ENCODE measurements around the gene INO80. TPM values are rescaled to one million over a fixed set of nuclear protein-coding genes. Genes with fewer than 3 reads are reported as not detected.

INO80 gene
- total RNA-seq, 1 donor from 2014 or later = 31.7 TPM

GRCh38 chr15:40986820-40987219 is 129.3 kb downstream of the INO80 start:
- intact Hi-C loops (cut with DNase I) = no loop called here

GRCh38 chr15:40985541-40986330 is 130.3 kb downstream of the INO80 start:
- H3K4me3 ChIP-seq = no peak overlapping the region
- TF ChIP-seq POLR2AphosphoS5 (IDR thresholded peaks at IDR 0.05; ENCODE audit: insufficient read depth in 1 of 2, low read depth in 1 of 2) (no peak), CTCF (IDR thresholded peaks at IDR 0.05) (no peak), POLR2A (IDR thresholded peaks at IDR 0.05) (no peak)
- no peaks in the 10 kb centered on the region for H3K9me3 ChIP-seq
- H3K27me3 ChIP-seq = no peaks in the 10 kb centered on the region
- no peak overlapping the region for H3K27ac ChIP-seq
- H3K4me1 ChIP-seq = no peaks in the 10 kb centered on the region
- intact Hi-C loops (cut with DNase I) = no loop called here
- peaks cover 5 to 71% of the 10 kb centered on the region in 2 donors for H3K36me3 ChIP-seq
- DNase-seq (ENCODE audit: extremely low spot score in 2 of 2) = no peak

More at GRCh38 chr15:40986820-40987219, 129.3 kb downstream of the INO80 start:
- Histone ChIP-seq H3K36me3 (peaks cover 5 to 61% of the 10 kb centered on the region in 2 donors), H3K4me1 (no peaks in the 10 kb centered on the region), H3K27me3 (no peaks in the 10 kb centered on the region), H3K4me3 (no peak overlapping the region), H3K9me3 (no peaks in the 10 kb centered on the region), H3K27ac (no peak overlapping the region)
- DNase-seq (ENCODE audit: extremely low spot score in 2 of 2) = no peak
- TF ChIP-seq POLR2AphosphoS5 (IDR thresholded peaks at IDR 0.05; ENCODE audit: insufficient read depth in 1 of 2, low read depth in 1 of 2) (no peak), POLR2A (IDR thresholded peaks at IDR 0.05) (no peak), CTCF (IDR thresholded peaks at IDR 0.05) (no peak)

GRCh38 chr15:40984964-40985363 is 131.1 kb downstream of the INO80 start:
- Histone ChIP-seq H3K27me3 (no peaks in the 10 kb centered on the region), H3K9me3 (no peaks in the 10 kb centered on the region), H3K27ac (no peak overlapping the region), H3K36me3 (peaks cover 5 to 79% of the 10 kb centered on the region in 2 donors), H3K4me1 (no peaks in the 10 kb centered on the region), H3K4me3 (no peak overlapping the region)
- intact Hi-C loops (cut with DNase I) = no loop called here
- DNase-seq (ENCODE audit: extremely low spot score in 2 of 2) = no peak
- TF ChIP-seq CTCF (IDR thresholded peaks at IDR 0.05) (no peak), POLR2AphosphoS5 (IDR thresholded peaks at IDR 0.05; ENCODE audit: insufficient read depth in 1 of 2, low read depth in 1 of 2) (no peak), POLR2A (IDR thresholded peaks at IDR 0.05) (no peak)

GRCh38 chr15:40984406-40984805 is 131.7 kb downstream of the INO80 start:
- no peaks in the 10 kb centered on the region for H3K9me3 ChIP-seq
- H3K36me3 ChIP-seq = peaks cover 5 to 85% of the 10 kb centered on the region in 2 donors
- no peaks in the 10 kb centered on the region for H3K4me1 ChIP-seq
- no peak overlapping the region for H3K27ac ChIP-seq
- no peak for DNase-seq (ENCODE audit: extremely low spot score in 2 of 2)
- intact Hi-C loops (cut with DNase I) = no loop called here
- no peaks in the 10 kb centered on the region for H3K27me3 ChIP-seq
- H3K4me3 ChIP-seq = no peak overlapping the region
- TF ChIP-seq POLR2A (IDR thresholded peaks at IDR 0.05) = no peak
- no peak for TF ChIP-seq POLR2AphosphoS5 (IDR thresholded peaks at IDR 0.05; ENCODE audit: insufficient read depth in 1 of 2, low read depth in 1 of 2)
- no peak for TF ChIP-seq CTCF (IDR thresholded peaks at IDR 0.05)

- no peak overlapping the region for H3K27ac ChIP-seq
- H3K4me3 ChIP-seq = no peak overlapping the region
- TF ChIP-seq CTCF (IDR thresholded peaks at IDR 0.05) (no peak), POLR2A (IDR thresholded peaks at IDR 0.05) (no peak), POLR2AphosphoS5 (IDR thresholded peaks at IDR 0.05; ENCODE audit: insufficient read depth in 1 of 2, low read depth in 1 of 2) (no peak)
- intact Hi-C loops (cut with DNase I) = no loop called here
- DNase-seq (ENCODE audit: extremely low spot score in 2 of 2) = no peak
- H3K36me3 ChIP-seq = peaks cover 5 to 89% of the 10 kb centered on the region in 2 donors
- H3K27me3 ChIP-seq = no peaks in the 10 kb centered on the region
- no peaks in the 10 kb centered on the region for H3K4me1 ChIP-seq
- no peaks in the 10 kb centered on the region for H3K9me3 ChIP-seq
Observed at GRCh38 chr15:40982855-40983254, 133.2 kb downstream of the INO80 start.

Measured in vagina (tissue), 2 donors.